ENCODE results near the gene UNC119B.

Gene UNC119B

GRCh38 chr12:120741476-120742421 lies 31.5 kb downstream of the UNC119B start:
- no peak for DNase-seq

- DNase-seq, result no peak
These were observed 34.8 kb downstream of the UNC119B start for GRCh38 chr12:120744922-120745493.

- DNase-seq, result no peak
These were observed 38.0 kb downstream of the UNC119B start for GRCh38 chr12:120748242-120748641.

- no peak for DNase-seq
These were observed 39.0 kb downstream of the UNC119B start for GRCh38 chr12:120749256-120749655.

- DNase-seq, result no peak
These were observed 40.5 kb downstream of the UNC119B start for GRCh38 chr12:120750806-120751205.

GRCh38 chr12:120751389-120751788 lies 41.1 kb downstream of the UNC119B start:
- no peak for DNase-seq

GRCh38 chr12:120754792-120755191 lies 44.5 kb downstream of the UNC119B start:
- DNase-seq, result no peak

- no peak for DNase-seq
These were observed 45.0 kb downstream of the UNC119B start for GRCh38 chr12:120755269-120755668.

- no peak for DNase-seq
These were observed 47.0 kb downstream of the UNC119B start for GRCh38 chr12:120757226-120757742.

GRCh38 chr12:120757949-120758348 lies 47.7 kb downstream of the UNC119B start:
- DNase-seq, result no peak

GRCh38 chr12:120758798-120759590 lies 48.7 kb downstream of the UNC119B start:
- no peak for DNase-seq

GRCh38 chr12:120759591-120760348 lies 49.5 kb downstream of the UNC119B start:
- DNase-seq, result no peak

GRCh38 chr12:120760349-120761254 lies 50.3 kb downstream of the UNC119B start:
- DNase-seq, result no peak

- DNase-seq, result no peak
These were observed 51.3 kb downstream of the UNC119B start for GRCh38 chr12:120761519-120761934.

GRCh38 chr12:120762086-120762485 lies 51.8 kb downstream of the UNC119B start:
- no peak for DNase-seq

GRCh38 chr12:120763250-120763649 lies 53.0 kb downstream of the UNC119B start:
- no peak for DNase-seq

- no peak for DNase-seq
These were observed 54.6 kb downstream of the UNC119B start for GRCh38 chr12:120764816-120765215.

- no peak for DNase-seq
These were observed 56.3 kb downstream of the UNC119B start for GRCh38 chr12:120766566-120766965.

- DNase-seq, result no peak
These were observed 57.1 kb downstream of the UNC119B start for GRCh38 chr12:120767071-120768024.

- no peak for DNase-seq
These were observed 60.8 kb downstream of the UNC119B start for GRCh38 chr12:120771097-120771496.
